Prostate gland (tissue), 2 donors: ENCODE data around the gene TIGD1. TPM values are rescaled to one million over a fixed set of nuclear protein-coding genes. Genes with fewer than 3 reads are reported as not detected.

Experiments
- DNase-seq: peaks from one replicate; pipeline ENCODE4 v3.0.0-alpha.2; 2019; ENCODE audit warnings: low spot score
- H3K27ac ChIP-seq, 2 donors: fragments of 200-600 bp; sonication (generic); 2 replicates each; pipeline ENCODE4 v1.5.1; 2017 to 2019
- H3K27me3 ChIP-seq: fragments of 200-600 bp; sonication (generic); replicated peaks from 2 replicates; pipeline ENCODE4 v1.5.1; 2019; ENCODE audit not compliant: insufficient read depth
- H3K36me3 ChIP-seq, 2 donors: fragments of 200-600 bp; sonication (generic); 1 replicate in 1 of 2; 2 replicates in 1 of 2; pipeline versions ENCODE4 v1.5.1 to v1.8.1; 2017 to 2019
- H3K4me1 ChIP-seq: fragments of 200-600 bp; sonication (generic); replicated peaks from 2 replicates; pipeline ENCODE4 v1.5.1; 2019
- H3K4me3 ChIP-seq, 2 donors: fragments of 200-600 bp; sonication (generic); 2 replicates each; pipeline ENCODE4 v1.5.1; 2017 to 2019
- H3K9me3 ChIP-seq: fragments of 200-600 bp; sonication (generic); 2 replicates; pipeline ENCODE4 v1.5.1; 2017
- POLR2A ChIP-seq: fragments of 450-650 bp; IDR thresholded peaks from one replicate; pipeline ENCODE4 v1.6.1; 2016; ENCODE audit warnings: antibody characterized with exemption, mild to moderate bottlenecking
- POLR2AphosphoS5 ChIP-seq: sonication (generic); formaldehyde crosslinking; IDR thresholded peaks from one replicate; pipeline ENCODE4 v1.6.1; 2017; ENCODE audit warnings: antibody characterized with exemption
- WGBS: methylation state at CpG from one replicate; pipeline ENCODE4 v1.1.5; 2018; 5-methylcytosine and 5-hydroxymethylcytosine counted together
- intact Hi-C: fragments of 100-400 bp; cut with DNase I; formaldehyde crosslinking; loops from one replicate; pipeline ENCODE4 v1.14.2; 2022
- total RNA-seq, 2 donors: library from RNA; depleted of rRNA; stranded (reverse); fragments of >200 nt; gene quantifications; one replicate each; pipeline ENCODE4 v1.1.0, GENCODE V29; 2016
- TF ChIP-seq, protein P1 (sequence below), 4 experiments: fragments of 200-600 bp in 2 of 4; fragments of 450-650 bp in 2 of 4; sonication (generic) in 2 of 4; IDR thresholded peaks; 1 replicate in 3 of 4; 2 replicates in 1 of 4; pipeline ENCODE4 v1.5.1; 2016 to 2019; ENCODE audit warnings: antibody characterized with exemption in 4 of 4, mild to moderate bottlenecking in 2 of 4, moderate library complexity in 2 of 4

The TIGD1 gene
- total RNA-seq, 2 donors from 2014 or later, result 2.6 to 4.9 TPM

- DNase-seq, result no peak
- no peak for TF ChIP-seq POLR2A
- no peak for TF ChIP-seq POLR2AphosphoS5
- TF ChIP-seq, protein P1, sequence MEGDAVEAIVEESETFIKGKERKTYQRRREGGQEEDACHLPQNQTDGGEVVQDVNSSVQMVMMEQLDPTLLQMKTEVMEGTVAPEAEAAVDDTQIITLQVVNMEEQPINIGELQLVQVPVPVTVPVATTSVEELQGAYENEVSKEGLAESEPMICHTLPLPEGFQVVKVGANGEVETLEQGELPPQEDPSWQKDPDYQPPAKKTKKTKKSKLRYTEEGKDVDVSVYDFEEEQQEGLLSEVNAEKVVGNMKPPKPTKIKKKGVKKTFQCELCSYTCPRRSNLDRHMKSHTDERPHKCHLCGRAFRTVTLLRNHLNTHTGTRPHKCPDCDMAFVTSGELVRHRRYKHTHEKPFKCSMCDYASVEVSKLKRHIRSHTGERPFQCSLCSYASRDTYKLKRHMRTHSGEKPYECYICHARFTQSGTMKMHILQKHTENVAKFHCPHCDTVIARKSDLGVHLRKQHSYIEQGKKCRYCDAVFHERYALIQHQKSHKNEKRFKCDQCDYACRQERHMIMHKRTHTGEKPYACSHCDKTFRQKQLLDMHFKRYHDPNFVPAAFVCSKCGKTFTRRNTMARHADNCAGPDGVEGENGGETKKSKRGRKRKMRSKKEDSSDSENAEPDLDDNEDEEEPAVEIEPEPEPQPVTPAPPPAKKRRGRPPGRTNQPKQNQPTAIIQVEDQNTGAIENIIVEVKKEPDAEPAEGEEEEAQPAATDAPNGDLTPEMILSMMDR (IDR thresholded peaks at IDR 0.05), result no peak
- Histone ChIP-seq H3K27me3 (no peaks in the 10 kb centered on the region), H3K4me3 (peak overlapping the region; percentile 92 to 97), H3K27ac (peak overlapping the region; percentile 96 to 97), H3K36me3 (no peaks in the 10 kb centered on the region), H3K9me3 (no peaks in the 10 kb centered on the region), H3K4me1 (peaks cover 3% of the 10 kb centered on the region)
- intact Hi-C loops, result loop anchor here (5.0 kb wide), 1 partner anchor 37 kb away; no protein-coding TSS in a partner anchor
- WGBS, result 40% methylated on average over 21 of the region's 21 CpGs
These were observed 553 bp downstream of the TIGD1 start for GRCh38 chr2:232549655-232550353.

- no peaks in the 10 kb centered on the region for H3K36me3 ChIP-seq
- intact Hi-C loops, result no loop called here
- 96% methylated on average over 6 of the region's 6 CpGs for WGBS
- no peak overlapping the region for H3K27ac ChIP-seq
- no peaks in the 10 kb centered on the region for H3K27me3 ChIP-seq
- no peak overlapping the region for H3K4me3 ChIP-seq
- peaks cover 3% of the 10 kb centered on the region for H3K4me1 ChIP-seq
- TF ChIP-seq POLR2A, result no peak
- TF ChIP-seq, protein P1 (IDR thresholded peaks at IDR 0.05), result no peak
- no peak for TF ChIP-seq POLR2AphosphoS5
- DNase-seq, result no peak
- H3K9me3 ChIP-seq, result no peaks in the 10 kb centered on the region
These were observed 2.4 kb downstream of the TIGD1 start for GRCh38 chr2:232547991-232548390.

DNA sequence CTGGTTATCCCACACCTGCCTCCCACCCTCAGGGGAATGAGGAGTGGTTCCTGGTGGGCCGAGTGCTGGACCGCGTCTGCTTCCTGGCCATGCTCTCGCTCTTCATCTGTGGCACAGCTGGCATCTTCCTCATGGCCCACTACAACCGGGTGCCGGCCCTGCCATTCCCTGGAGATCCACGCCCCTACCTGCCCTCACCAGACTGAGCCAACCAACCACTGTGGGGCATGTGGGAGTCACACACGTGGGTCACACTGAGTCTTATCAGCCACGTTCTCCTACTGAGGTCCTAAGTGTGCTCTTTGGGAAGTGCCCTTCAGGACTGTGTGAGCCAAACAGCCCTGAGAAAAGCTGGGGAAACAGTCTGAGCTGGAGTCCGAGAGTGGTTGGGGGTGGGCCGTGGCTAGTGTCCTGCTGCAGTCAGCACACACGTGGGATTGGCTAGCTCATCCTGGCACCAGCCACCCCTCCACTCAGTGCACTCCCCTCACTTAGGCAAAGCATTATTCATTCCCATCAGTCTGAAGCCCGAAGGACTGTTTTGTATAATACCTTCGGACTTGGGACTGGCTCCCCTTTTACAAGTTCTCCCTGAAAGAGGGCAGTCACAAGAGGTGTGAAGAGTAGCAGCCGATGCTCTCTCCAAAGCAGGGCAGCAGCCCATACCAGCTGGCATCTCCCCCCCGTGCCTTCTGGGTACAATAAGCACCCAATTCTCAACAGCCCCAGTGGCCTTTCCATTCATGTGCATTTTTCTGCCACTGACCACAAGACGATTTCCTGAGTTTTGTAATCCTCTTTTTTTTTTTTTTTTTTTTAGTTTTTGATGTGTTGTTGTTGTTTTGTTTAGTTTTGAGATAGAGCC, 4.6 kb downstream of the TIGD1 start:
- Histone ChIP-seq H3K9me3 (no peaks in the 10 kb centered on the region), H3K4me1 (no peaks in the 10 kb centered on the region), H3K27ac (no peak overlapping the region), H3K36me3 (no peaks in the 10 kb centered on the region), H3K27me3 (no peaks in the 10 kb centered on the region), H3K4me3 (no peak overlapping the region)
- intact Hi-C loops, result no loop called here
- DNase-seq, result no peak
- 90% methylated on average over 17 of the region's 17 CpGs for whole genome bisulfite sequencing
- TF ChIP-seq, protein P1 (IDR thresholded peaks at IDR 0.05), result no peak
- TF ChIP-seq POLR2A (no peak), POLR2AphosphoS5 (no peak)

DNA sequence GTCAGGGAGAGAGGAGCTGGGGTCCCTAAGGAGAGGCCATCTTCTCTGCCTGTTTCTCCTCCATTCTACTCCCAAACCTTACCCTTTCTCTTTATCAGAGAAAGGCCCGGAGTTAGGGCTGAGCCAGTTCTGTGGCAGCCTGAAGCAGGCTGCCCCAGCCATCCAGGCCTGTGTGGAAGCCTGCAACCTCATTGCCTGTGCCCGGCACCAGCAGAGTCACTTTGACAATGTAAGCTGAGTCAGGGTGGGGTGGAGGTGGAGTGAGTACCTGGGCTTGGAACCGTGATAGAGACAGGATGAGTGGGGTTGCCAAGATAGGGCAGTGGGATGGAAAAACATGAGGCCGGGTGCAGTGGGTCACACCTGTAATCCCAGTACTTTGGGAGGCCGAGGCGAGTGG, 5.7 kb downstream of the TIGD1 start:
- H3K9me3 ChIP-seq, result no peaks in the 10 kb centered on the region
- intact Hi-C loops, result no loop called here
- no peaks in the 10 kb centered on the region for H3K36me3 ChIP-seq
- H3K27ac ChIP-seq, result no peak overlapping the region
- TF ChIP-seq POLR2AphosphoS5 (no peak), POLR2A (no peak)
- TF ChIP-seq, protein P1 (IDR thresholded peaks at IDR 0.05), result no peak
- DNase-seq, result no peak
- H3K27me3 ChIP-seq, result no peaks in the 10 kb centered on the region
- no peak overlapping the region for H3K4me3 ChIP-seq
- no peaks in the 10 kb centered on the region for H3K4me1 ChIP-seq
- 90% methylated on average over 6 of the region's 6 CpGs for WGBS
